ENCODE measurements around the gene MAP3K5. TPM values are rescaled to one million over a fixed set of nuclear protein-coding genes. Genes with fewer than 3 reads are reported as not detected.

Gene MAP3K5
- total and polyA plus RNA-seq, 2 donors (not counting 3 experiments of a cell fraction or from before 2014, with no cell fraction given) = 1.5 to 7.0 TPM

DNA sequence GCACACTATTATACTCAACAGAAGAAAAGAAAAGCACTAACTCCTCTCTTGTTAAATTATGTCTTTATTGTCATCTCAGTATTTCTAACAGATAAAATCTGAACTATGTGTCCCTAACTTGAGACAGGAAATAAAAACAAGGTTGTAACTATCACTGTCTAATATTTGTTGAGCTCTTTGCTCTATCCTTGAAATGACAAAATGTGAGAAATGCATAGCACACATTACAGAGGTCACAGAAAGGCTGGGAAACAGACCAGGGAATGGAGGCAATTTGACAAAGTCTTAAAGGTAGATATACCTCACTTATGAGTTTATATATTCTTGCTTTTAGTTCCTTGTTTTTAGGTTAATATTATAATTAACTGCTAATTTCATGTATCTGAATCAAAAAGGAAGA is 139.6 kb downstream of the MAP3K5 start:
- H3K9me3 ChIP-seq (replicated peaks; ENCODE audit: control insufficient read depth, insufficient read depth, low read length) = no peaks in the 10 kb centered on the region
- H3K27ac ChIP-seq (ENCODE audit: insufficient read depth, low read depth, low read length) = no peak overlapping the region
- no peaks in the 10 kb centered on the region for H3K9me1 ChIP-seq (replicated peaks; ENCODE audit: control insufficient read depth, extremely low read depth, insufficient read depth, low read length)
- peaks cover 4% of the 10 kb centered on the region for H3K4me1 ChIP-seq (ENCODE audit: control insufficient read depth, extremely low read depth, insufficient read depth, low read length)
- DNase-seq (ENCODE audit: low read depth, low spot score) (no peak), FAIRE-seq (no peak)
- H3K79me2 ChIP-seq (ENCODE audit: control insufficient read depth, insufficient read depth, low read length) = no peaks in the 10 kb centered on the region
- BruUV-seq (replicated peaks) = no TSS peak
- H3K9ac ChIP-seq (replicated peaks; ENCODE audit: extremely low read depth, insufficient read depth, low read length) = no peak overlapping the region
- no peaks in the 10 kb centered on the region for H3K36me3 ChIP-seq (ENCODE audit: control insufficient read depth in 2 of 2, extremely low read depth in 1 of 2, insufficient read depth in 2 of 2, low read length in 2 of 2)
- ChIA-PET POLR2A (no interaction called here), CTCF (interaction anchor here (1.0 to 3.3 kb wide), 3 partner anchors 8 to 139 kb away, joined by 3 to 20 read pairs (median 4); partner anchors contain the start of gene MAP3K5)
- H3K4me3 ChIP-seq (replicated peaks in 1 of 3; ENCODE audit: insufficient read depth in 1 of 3, low read depth in 1 of 3, low read length in 3 of 3) = no peak overlapping the region
- no peak overlapping the region for H2AFZ ChIP-seq (ENCODE audit: low read depth, low read length)
- no peak overlapping the region for H3K4me2 ChIP-seq (ENCODE audit: insufficient read depth, low read length)
- H4K20me1 ChIP-seq (replicated peaks; ENCODE audit: control insufficient read depth, extremely low read depth, insufficient read depth, low read length) = no peaks in the 10 kb centered on the region
- dilution Hi-C loops (cut with MboI; ENCODE audit: extremely low pct_ligation_motif_present, low sequenced_read_pairs) = no loop called here
- TF ChIP-seq, protein P1, sequence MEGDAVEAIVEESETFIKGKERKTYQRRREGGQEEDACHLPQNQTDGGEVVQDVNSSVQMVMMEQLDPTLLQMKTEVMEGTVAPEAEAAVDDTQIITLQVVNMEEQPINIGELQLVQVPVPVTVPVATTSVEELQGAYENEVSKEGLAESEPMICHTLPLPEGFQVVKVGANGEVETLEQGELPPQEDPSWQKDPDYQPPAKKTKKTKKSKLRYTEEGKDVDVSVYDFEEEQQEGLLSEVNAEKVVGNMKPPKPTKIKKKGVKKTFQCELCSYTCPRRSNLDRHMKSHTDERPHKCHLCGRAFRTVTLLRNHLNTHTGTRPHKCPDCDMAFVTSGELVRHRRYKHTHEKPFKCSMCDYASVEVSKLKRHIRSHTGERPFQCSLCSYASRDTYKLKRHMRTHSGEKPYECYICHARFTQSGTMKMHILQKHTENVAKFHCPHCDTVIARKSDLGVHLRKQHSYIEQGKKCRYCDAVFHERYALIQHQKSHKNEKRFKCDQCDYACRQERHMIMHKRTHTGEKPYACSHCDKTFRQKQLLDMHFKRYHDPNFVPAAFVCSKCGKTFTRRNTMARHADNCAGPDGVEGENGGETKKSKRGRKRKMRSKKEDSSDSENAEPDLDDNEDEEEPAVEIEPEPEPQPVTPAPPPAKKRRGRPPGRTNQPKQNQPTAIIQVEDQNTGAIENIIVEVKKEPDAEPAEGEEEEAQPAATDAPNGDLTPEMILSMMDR (IDR thresholded peaks at IDR 0.05; ENCODE audit: extremely low read depth in 1 of 2, insufficient read depth in 1 of 2, low read depth in 1 of 2, low read length in 2 of 2) = no peak
- no peak for TF ChIP-seq MYC (IDR thresholded peaks at IDR 0.05; ENCODE audit: low read depth, low read length)
- TF ChIP-seq POLR2AphosphoS5 (IDR thresholded peaks at IDR 0.05; ENCODE audit: insufficient read depth, low read depth, low read length) = no peak
- TF ChIP-seq GATA2 (IDR thresholded peaks at IDR 0.05; ENCODE audit: insufficient read depth, insufficient read length, low read depth, low read length) = no peak
- TF ChIP-seq POLR2A (IDR thresholded peaks at IDR 0.05; ENCODE audit: low read depth, low read length) = no peak
- no peak for TF ChIP-seq EZH2 (IDR thresholded peaks at IDR 0.05; ENCODE audit: borderline replicate concordance, low read depth, low read length, severe bottlenecking)
- TF ChIP-seq FOS (IDR thresholded peaks at IDR 0.05; ENCODE audit: borderline replicate concordance, insufficient read depth, low read length) = no peak
- TF ChIP-seq, protein P2, sequence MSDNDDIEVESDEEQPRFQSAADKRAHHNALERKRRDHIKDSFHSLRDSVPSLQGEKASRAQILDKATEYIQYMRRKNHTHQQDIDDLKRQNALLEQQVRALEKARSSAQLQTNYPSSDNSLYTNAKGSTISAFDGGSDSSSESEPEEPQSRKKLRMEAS (IDR thresholded peaks at IDR 0.05; ENCODE audit: insufficient read depth, insufficient read length) = no peak
- no peak for TF ChIP-seq JUN (IDR thresholded peaks at IDR 0.05; ENCODE audit: borderline replicate concordance, insufficient read depth, insufficient read length, low read depth)
- no peaks in the 10 kb centered on the region for H3K27me3 ChIP-seq (ENCODE audit: control insufficient read depth in 2 of 2, insufficient read depth in 2 of 2, low read length in 2 of 2)
- intact Hi-C loops (cut with micrococcal nuclease) = no loop called here

Measured in endothelial cell of umbilical vein (primary cell).